HepG2 (cell line): ENCODE results near the gene GRAMD1A. TPM values are rescaled to one million over a fixed set of nuclear protein-coding genes. Genes with fewer than 3 reads are reported as not detected.

Source experiments
- CEBPB ChIP-seq: IDR thresholded peaks from 2 replicates; pipeline ENCODE4 v1.6.1; 2011; ENCODE audit warnings: low read depth, low read length, improper control_type of control experiment, borderline replicate concordance
- DZIP1 ChIP-seq: sonication (generic); formaldehyde crosslinking; IDR thresholded peaks from 2 replicates; pipeline ENCODE4 v1.5.0; 2020; ENCODE audit warnings: mild to moderate bottlenecking, missing genetic modification reagents
- GMEB1 ChIP-seq: sonication (generic); formaldehyde crosslinking; IDR thresholded peaks from 2 replicates; pipeline ENCODE4 v1.5.1; 2020; ENCODE audit warnings: missing genetic modification reagents, mild to moderate bottlenecking, borderline replicate concordance
- JUN ChIP-seq: sonication (generic); formaldehyde crosslinking; IDR thresholded peaks from 2 replicates; pipeline ENCODE4 v1.4.0; 2020; ENCODE audit warnings: mild to moderate bottlenecking, missing genetic modification reagents
- KDM2A ChIP-seq: sonication (generic); formaldehyde crosslinking; IDR thresholded peaks from 2 replicates; pipeline ENCODE4 v1.4.0; 2020; ENCODE audit warnings: low read depth, missing genetic modification reagents, borderline replicate concordance
- MYC ChIP-seq: sonication (generic); formaldehyde crosslinking; IDR thresholded peaks from 2 replicates; pipeline ENCODE4 v1.9.0; 2021; ENCODE audit warnings: missing genetic modification reagents, borderline replicate concordance
- SP2 ChIP-seq: sonication (generic); formaldehyde crosslinking; IDR thresholded peaks from 2 replicates; pipeline ENCODE4 v1.5.1; 2020; ENCODE audit warnings: mild to moderate bottlenecking, missing genetic modification reagents
- THRA ChIP-seq: sonication (generic); formaldehyde crosslinking; IDR thresholded peaks from 2 replicates; pipeline ENCODE4 v1.4.0; 2020; ENCODE audit warnings: missing genetic modification reagents, borderline replicate concordance
- ZBTB33 ChIP-seq: sonication (generic); formaldehyde crosslinking; IDR thresholded peaks from 2 replicates; pipeline ENCODE4 v1.4.0; 2020; ENCODE audit warnings: missing genetic modification reagents
- ZFP91 ChIP-seq: sonication (generic); formaldehyde crosslinking; IDR thresholded peaks from 2 replicates; pipeline ENCODE4 v1.9.0; 2022; ENCODE audit warnings: missing genetic modification reagents, mild to moderate bottlenecking, borderline replicate concordance
- ZMYM4 ChIP-seq: sonication (generic); formaldehyde crosslinking; IDR thresholded peaks from 2 replicates; pipeline ENCODE4 v1.8.1; 2023; ENCODE audit warnings: mild to moderate bottlenecking, missing genetic modification reagents
- ZNF329 ChIP-seq: sonication (generic); formaldehyde crosslinking; IDR thresholded peaks from 2 replicates; pipeline ENCODE4 v1.9.0; 2021; ENCODE audit warnings: low read depth, mild to moderate bottlenecking, missing genetic modification reagents
- polyA plus RNA-seq, 8 experiments: library from polyadenylated mRNA; depleted of rRNA in 3 of 8; stranded (reverse) in 7 of 8; unstranded in 1 of 8; fragments of >200 nt; fragmentation: Illumina TruSeq in 4 of 8; extraction: Trizol in 4 of 8; gene quantifications; 2 replicates each; pipeline versions ENCODE4 v1.2.1 to v1.2.3, GENCODE V29; 2011 to 2016; ENCODE audit warnings: low read depth in 4 of 8, missing spikeins in 1 of 8, mixed read lengths in 1 of 8; ENCODE audit not compliant: insufficient read depth in 1 of 8
- total RNA-seq, 5 experiments: library from RNA; depleted of rRNA; stranded (reverse); fragments of >200 nt; fragmentation: Illumina TruSeq; extraction: Trizol; gene quantifications; 2 replicates each; pipeline ENCODE4 v1.2.3, GENCODE V29; 2016; ENCODE audit warnings: low read depth in 1 of 5

GRAMD1A gene
- total and polyA plus RNA-seq, 2 of the 13 experiments (the other 11 are each of a cell fraction or from before 2014, with no cell fraction given), result 14.7 to 181 TPM

- TF ChIP-seq GMEB1 (CRISPR knock-in tag), result peak; percentile 32; the same call in 1 of the 2 replicates
- no peak for TF ChIP-seq DZIP1 (CRISPR knock-in tag)
- 0 out of 2 replicates have a peak, but pooled peaks have one; percentile 35 for TF ChIP-seq ZBTB33
- 0 out of 2 replicates have a peak, but pooled peaks have one; percentile 17 for TF ChIP-seq THRA (CRISPR knock-in tag)
- peak; percentile 40; the same call in 1 of the 2 replicates for TF ChIP-seq MYC (CRISPR knock-in tag)
- 0 out of 2 replicates have a peak, but pooled peaks have one; percentile 42 for TF ChIP-seq ZMYM4 (CRISPR knock-in tag)
- peak; percentile 99 for TF ChIP-seq ZNF329 (CRISPR knock-in tag)
- no peak for TF ChIP-seq SP2 (CRISPR knock-in tag)
- no peak for TF ChIP-seq JUN
- TF ChIP-seq ZFP91, result peak; percentile 16; the same call in 1 of the 2 replicates
- peak; percentile 33; the same call in 1 of the 2 replicates for TF ChIP-seq CEBPB
- peak; percentile 58; the same call in 1 of the 2 replicates for TF ChIP-seq KDM2A (CRISPR knock-in tag)
These were observed 66.8 kb downstream of the GRAMD1A start (continued) for GRCh38 chr19:35066691-35067563.
